NCI-H2029 treated with DMSO at 0.1 percent for 48 hours (cell line): ENCODE measurements around the gene CRY2.

Source experiments
- DNase-seq: peaks from one replicate; lab custom pipeline; 2025; lab: John Stamatoyannopoulos, UW

Gene CRY2

DNA sequence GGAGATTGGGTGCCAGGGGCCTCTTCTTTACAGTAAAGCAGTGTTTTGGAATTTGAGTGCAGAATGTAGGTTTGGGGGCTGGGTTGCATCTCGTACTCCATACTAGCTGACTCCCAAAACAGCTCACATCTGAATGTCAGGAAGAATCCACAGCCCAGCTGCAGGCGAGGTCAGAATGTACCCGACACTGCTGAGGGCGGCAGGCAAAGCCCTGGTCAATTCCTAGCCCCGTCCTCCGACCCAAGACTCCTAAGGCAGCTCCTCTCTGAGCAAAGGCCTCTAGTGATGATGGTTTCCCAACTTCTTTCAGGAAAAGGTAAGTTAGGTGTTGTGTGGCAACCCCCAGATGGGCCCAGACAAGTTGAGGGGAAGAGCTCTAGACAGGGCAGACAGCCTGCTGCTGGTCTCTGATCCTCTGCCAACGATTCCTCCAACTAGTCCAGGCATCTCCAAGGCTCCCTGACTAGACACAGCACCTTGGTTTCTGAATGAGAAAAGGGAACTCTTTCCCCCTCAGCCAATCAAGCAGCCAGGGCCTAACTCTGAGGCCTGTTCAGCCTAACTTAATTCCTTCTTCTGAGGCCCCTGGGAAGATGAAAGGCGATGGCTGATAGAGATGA lies 83.8 kb downstream of the CRY2 start:
- DNase-seq, result no peak

- DNase-seq, result no peak
Measured at GRCh38 chr11:45931739-45932138, 84.5 kb downstream of the CRY2 start.

DNA sequence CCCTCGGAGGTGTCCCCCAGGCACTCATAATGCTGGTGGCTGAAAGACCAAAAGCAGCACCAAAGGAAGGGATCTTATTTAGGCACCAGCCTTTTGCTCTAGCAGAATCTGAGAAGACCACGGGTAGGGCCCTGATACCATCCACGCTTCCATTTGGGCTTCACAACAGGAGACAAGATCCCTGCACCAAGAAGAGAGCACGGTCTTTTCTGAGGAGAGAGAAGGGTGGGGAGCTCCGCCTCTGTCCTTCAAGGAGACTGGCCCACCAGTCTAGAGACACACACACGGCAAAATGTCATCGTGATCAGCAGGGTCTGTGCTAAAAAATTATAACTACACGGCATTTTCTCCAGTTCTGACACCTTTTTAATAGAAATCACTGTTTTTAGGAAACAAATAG lies 84.9 kb downstream of the CRY2 start:
- no peak for DNase-seq
